GM23248 (cell line): ENCODE measurements around the gene TRIAP1. TPM values are rescaled to one million over a fixed set of nuclear protein-coding genes. Genes with fewer than 3 reads are reported as not detected.
"Not testable (repeated sequence)": the region's sequence is repeated elsewhere in the genome, so short reads cannot be mapped to it uniquely, and the experiment has no call there.

Source experiments
- DNase-seq: peaks from one replicate; pipeline ENCODE4 v3.0.0-alpha.2; 2015
- H2AFZ ChIP-seq: fragments of 200-600 bp; sonication (generic); 2 replicates; pipeline ENCODE4 v1.6.1; 2016; ENCODE audit warnings: antibody characterized with exemption
- H3F3A ChIP-seq: fragments of 200-600 bp; sonication (generic); 2 replicates; pipeline ENCODE4 v1.6.1; 2016; ENCODE audit warnings: mild to moderate bottlenecking, antibody characterized with exemption, mixed run types; ENCODE audit not compliant: insufficient read depth
- H3K27ac ChIP-seq: fragments of 200-600 bp; sonication (generic); 2 replicates; pipeline ENCODE4 v1.5.1; 2016; ENCODE audit warnings: mild to moderate bottlenecking
- H3K27me3 ChIP-seq: fragments of 200-600 bp; sonication (generic); replicated peaks from 2 replicates; pipeline ENCODE4 v1.6.1; 2016; ENCODE audit warnings: mild to moderate bottlenecking; ENCODE audit not compliant: insufficient read depth
- H3K36me3 ChIP-seq: fragments of 200-600 bp; sonication (generic); 2 replicates; pipeline ENCODE4 v1.6.1; 2016; ENCODE audit warnings: low read depth, mild to moderate bottlenecking
- H3K4me1 ChIP-seq: fragments of 200-600 bp; sonication (generic); 2 replicates; pipeline ENCODE4 v1.6.1; 2016; ENCODE audit warnings: mild to moderate bottlenecking; ENCODE audit not compliant: insufficient read depth
- H3K4me2 ChIP-seq: fragments of 200-600 bp; sonication (generic); one replicate; pipeline ENCODE4 v1.6.1; 2016; ENCODE audit warnings: mild to moderate bottlenecking; ENCODE audit not compliant: unreplicated experiment
- H3K4me3 ChIP-seq: fragments of 200-600 bp; sonication (generic); 2 replicates; pipeline ENCODE4 v1.5.1; 2016; ENCODE audit warnings: mild to moderate bottlenecking
- H3K79me2 ChIP-seq: fragments of 200-600 bp; sonication (generic); 2 replicates; pipeline ENCODE4 v1.6.1; 2016; ENCODE audit warnings: mild to moderate bottlenecking; ENCODE audit not compliant: insufficient read depth
- H3K9ac ChIP-seq: fragments of 200-600 bp; sonication (generic); 2 replicates; pipeline ENCODE4 v1.6.1; 2016; ENCODE audit warnings: mild to moderate bottlenecking
- H3K9me2 ChIP-seq: fragments of 200-600 bp; sonication (generic); 2 replicates; pipeline ENCODE4 v1.6.1; 2016; ENCODE audit warnings: mixed run types, mild to moderate bottlenecking, moderate library complexity; ENCODE audit not compliant: insufficient read depth
- H3K9me3 ChIP-seq: fragments of 200-600 bp; sonication (generic); one replicate; pipeline ENCODE4 v1.6.1; 2017; ENCODE audit warnings: low read depth
- H4K20me1 ChIP-seq: fragments of 200-600 bp; sonication (generic); 2 replicates; pipeline ENCODE4 v1.6.0; 2016; ENCODE audit not compliant: insufficient read depth
- EZH2 ChIP-seq: fragments of 200-600 bp; sonication (generic); IDR thresholded peaks from 2 replicates; pipeline ENCODE4 v1.6.1; 2018; ENCODE audit warnings: antibody characterized with exemption, mild to moderate bottlenecking; ENCODE audit not compliant: insufficient read depth, poor library complexity, severe bottlenecking
- EZH2phosphoT487 ChIP-seq: fragments of 200-600 bp; sonication (generic); IDR thresholded peaks from 2 replicates; pipeline ENCODE4 v1.6.1; 2018; ENCODE audit warnings: antibody characterized with exemption, moderate library complexity, mild to moderate bottlenecking, low read depth; ENCODE audit not compliant: insufficient read depth
- WGBS, 2 experiments: methylation state at CpG; one replicate each; pipeline ENCODE4 v1.1.6; 2015 to 2017; ENCODE audit warnings: low lambda C conversion rate in 2 of 2, low coverage in 1 of 2; ENCODE audit errors: missing lambda C conversion rate in 2 of 2; 5-methylcytosine and 5-hydroxymethylcytosine counted together
- in situ Hi-C: fragments of 300-500 bp; cut with MboI; formaldehyde crosslinking; loops from 2 replicates; pipeline ENCODE4 v1.15.0; 2020
- polyA plus RNA-seq: library from polyadenylated mRNA; unstranded; fragments of >200 nt; fragmentation: Nextera tagmentation; extraction: Ambion mirVana; gene quantifications from 2 replicates; pipeline ENCODE4 v1.2.1, GENCODE V29; 2016
- total RNA-seq: library from RNA; depleted of rRNA; stranded (reverse); fragments of >200 nt; shearing (Covaris generic); gene quantifications from 2 replicates; pipeline ENCODE4 v1.2.3, GENCODE V29; 2014

TRIAP1 gene
- total and polyA plus RNA-seq, 2 experiments from 2014 or later: 45.6 to 68.6 TPM

- Histone ChIP-seq H3K79me2 (peaks cover 51% of the 10 kb centered on the region), H3F3A (peaks cover 33% of the 10 kb centered on the region), H3K4me1 (no peaks in the 10 kb centered on the region), H3K36me3 (peaks cover 23% of the 10 kb centered on the region), H3K9me3 (no peaks in the 10 kb centered on the region), H3K4me2 (no peak overlapping the region), H3K4me3 (no peak overlapping the region), H2AFZ (no peak overlapping the region), H3K27ac (no peak overlapping the region), H4K20me1 (no peaks in the 10 kb centered on the region), H3K9ac (no peak overlapping the region), H3K27me3 (no peaks in the 10 kb centered on the region), H3K9me2 (no peaks in the 10 kb centered on the region)
- 79 to 82% methylated on average over 4 of the region's 4 CpGs for WGBS, 2 experiments
- peak; percentile 63 for DNase-seq
- TF ChIP-seq EZH2phosphoT487: no peak
- TF ChIP-seq EZH2: no peak
- in situ Hi-C loops: no loop called here
Measured at GRCh38 chr12:120453977-120454376, 7.8 kb upstream of the TRIAP1 start.

DNA sequence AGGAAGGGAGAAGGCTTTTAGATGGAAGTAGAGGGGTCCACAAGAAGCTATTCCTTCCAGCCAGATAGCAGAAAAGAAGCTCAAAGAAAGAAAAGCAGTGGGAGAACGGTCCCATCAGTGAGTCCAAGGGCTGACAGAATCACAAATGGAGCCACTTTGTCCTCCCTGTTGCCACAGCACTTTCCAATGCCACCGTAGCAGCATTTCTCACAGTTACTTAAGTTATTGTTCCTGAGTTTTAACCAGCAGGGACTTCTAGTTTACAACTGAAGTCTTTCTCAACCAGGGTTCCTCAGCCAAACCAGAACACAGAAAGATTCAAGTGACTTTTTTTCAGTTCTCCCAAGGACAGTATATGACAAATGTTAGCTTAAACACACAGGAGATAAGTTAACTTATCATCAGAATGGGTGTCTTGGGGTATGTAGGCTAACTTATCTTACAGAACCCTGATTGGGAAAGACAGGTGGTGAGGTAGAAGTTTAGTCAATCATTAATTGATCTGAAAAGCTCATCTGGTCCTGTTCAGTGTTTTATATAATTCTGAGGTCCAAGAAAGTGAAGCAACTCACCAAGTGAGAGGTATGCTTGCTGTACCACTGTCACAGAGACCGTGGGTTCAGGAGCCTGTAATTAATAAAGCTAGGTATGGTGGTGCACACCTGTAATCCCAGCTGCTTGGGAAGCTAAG, 7.0 kb upstream of the TRIAP1 start:
- peaks cover 51% of the 10 kb centered on the region for H3K79me2 ChIP-seq
- no peak overlapping the region for H3K4me2 ChIP-seq
- no peak overlapping the region for H2AFZ ChIP-seq
- DNase-seq: no peak
- peaks cover 16% of the 10 kb centered on the region for H3K36me3 ChIP-seq
- no peak overlapping the region for H3K4me3 ChIP-seq
- peaks cover 32% of the 10 kb centered on the region for H3F3A ChIP-seq
- no peak overlapping the region for H3K27ac ChIP-seq
- no peaks in the 10 kb centered on the region for H3K27me3 ChIP-seq
- no peaks in the 10 kb centered on the region for H4K20me1 ChIP-seq
- in situ Hi-C loops: no loop called here
- TF ChIP-seq EZH2: no peak
- TF ChIP-seq EZH2phosphoT487: no peak
- H3K4me1 ChIP-seq: no peaks in the 10 kb centered on the region
- H3K9me3 ChIP-seq: no peaks in the 10 kb centered on the region
- WGBS, 2 experiments: 96 to 100% methylated on average over 3 of the region's 3 CpGs
- no peak overlapping the region for H3K9ac ChIP-seq
- H3K9me2 ChIP-seq: no peaks in the 10 kb centered on the region

GRCh38 chr12:120452524-120452923, 6.3 kb upstream of the TRIAP1 start:
- H3K4me2 ChIP-seq, H3K27ac ChIP-seq, in situ Hi-C loops, H3K4me1 ChIP-seq, H3K27me3 ChIP-seq, H3K9me3 ChIP-seq, H3K9me2 ChIP-seq, H3K9ac ChIP-seq, H3K4me3 ChIP-seq, H2AFZ ChIP-seq, H4K20me1 ChIP-seq: not testable (repeated sequence)
- Histone ChIP-seq H3F3A (peaks cover 32% of the 10 kb centered on the region), H3K79me2 (peaks cover 56% of the 10 kb centered on the region), H3K36me3 (peaks cover 15% of the 10 kb centered on the region)
- DNase-seq: peak; percentile 20
- 83 to 84% methylated on average over 5 of the region's 5 CpGs for WGBS, 2 experiments

DNA sequence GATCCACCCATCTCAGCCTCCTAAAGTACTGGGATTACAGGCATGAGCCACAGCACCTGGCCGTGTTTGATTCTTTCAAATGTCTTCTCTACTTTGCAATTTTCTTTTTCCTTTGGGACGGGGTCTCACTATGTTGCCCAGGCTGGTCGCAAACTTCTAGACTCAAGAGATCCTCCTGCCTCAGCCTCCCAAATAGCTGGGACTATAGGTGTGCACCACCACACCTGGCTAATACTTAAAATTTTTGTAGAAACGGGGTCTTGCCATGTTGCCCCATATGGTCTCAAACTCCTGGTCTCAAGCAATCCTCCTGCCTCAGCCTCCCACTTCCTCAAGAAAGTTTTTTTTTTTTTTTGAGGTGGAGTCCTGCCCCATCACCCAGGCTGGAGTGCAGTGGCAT, 1.8 kb upstream of the TRIAP1 start:
- Histone ChIP-seq H2AFZ (no peak overlapping the region), H3K9me2 (no peaks in the 10 kb centered on the region), H4K20me1 (no peaks in the 10 kb centered on the region), H3K27me3 (no peaks in the 10 kb centered on the region), H3K9ac (peak overlapping the region; percentile 95; the same call in 1 of the 2 replicates), H3K4me3 (peak overlapping the region; percentile 99), H3K9me3 (no peaks in the 10 kb centered on the region), H3K4me2 (no peak overlapping the region), H3K79me2 (peaks cover 92% of the 10 kb centered on the region), H3K27ac (no peak overlapping the region), H3F3A (peaks cover 24% of the 10 kb centered on the region), H3K36me3 (peaks cover 14% of the 10 kb centered on the region; the same call in 1 of the 2 replicates), H3K4me1 (peaks cover 5% of the 10 kb centered on the region; the same call in 1 of the 2 replicates)
- 85 to 86% methylated on average over 4 of the region's 4 CpGs for WGBS, 2 experiments
- no peak for DNase-seq
- in situ Hi-C loops: no loop called here
- TF ChIP-seq EZH2 (no peak), EZH2phosphoT487 (no peak)

GRCh38 chr12:120446844-120447178, 627 bp upstream of the TRIAP1 start:
- H3K4me2 ChIP-seq: peak overlapping the region; percentile 84
- H3K4me1 ChIP-seq, H4K20me1 ChIP-seq, DNase-seq, H3K27me3 ChIP-seq, in situ Hi-C loops, H3K9me3 ChIP-seq, H3K9me2 ChIP-seq: not testable (repeated sequence)
- H3K79me2 ChIP-seq: peaks cover 90% of the 10 kb centered on the region
- H3K27ac ChIP-seq: peak overlapping the region; percentile 72
- H3K4me3 ChIP-seq: peak overlapping the region; percentile 99
- WGBS, 2 experiments: 6 to 11% methylated on average over 16 to 17 of the region's 17 CpGs
- H2AFZ ChIP-seq: peak overlapping the region; percentile 97
- peak overlapping the region; percentile 95 for H3K9ac ChIP-seq
- H3K36me3 ChIP-seq: peaks cover 17% of the 10 kb centered on the region
- peaks cover 27% of the 10 kb centered on the region for H3F3A ChIP-seq
